Stromal cell of bone marrow (primary cell): ENCODE results near the gene CRTAP.
"Not testable (repeated sequence)": the region's sequence is repeated elsewhere in the genome, so short reads cannot be mapped to it uniquely, and the experiment has no call there.

Experiments used
- DNase-seq: peaks from one replicate; pipeline ENCODE4 v3.0.0-alpha.2; 2012; ENCODE audit warnings: low read depth

The CRTAP gene

DNA sequence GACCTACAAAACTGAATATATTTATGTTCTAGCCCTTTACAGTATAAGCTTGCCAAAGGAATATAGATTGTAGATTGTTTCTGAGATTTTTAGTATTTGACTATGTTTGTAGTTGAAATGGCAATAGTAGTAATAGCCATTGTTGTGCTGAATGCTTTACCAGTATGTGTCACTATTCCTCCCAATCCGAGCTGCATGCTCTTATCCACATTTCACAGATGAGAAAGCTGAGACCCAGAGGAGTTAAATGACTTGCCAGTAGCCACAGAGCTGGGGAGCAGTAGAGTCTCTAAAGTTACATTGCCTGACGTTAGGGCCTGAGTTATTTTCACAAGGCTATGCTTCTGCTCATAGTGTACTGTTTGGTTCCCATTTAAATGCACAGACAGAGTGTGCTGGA lies 13.6 kb upstream of the CRTAP start:
- no peak for DNase-seq

DNA sequence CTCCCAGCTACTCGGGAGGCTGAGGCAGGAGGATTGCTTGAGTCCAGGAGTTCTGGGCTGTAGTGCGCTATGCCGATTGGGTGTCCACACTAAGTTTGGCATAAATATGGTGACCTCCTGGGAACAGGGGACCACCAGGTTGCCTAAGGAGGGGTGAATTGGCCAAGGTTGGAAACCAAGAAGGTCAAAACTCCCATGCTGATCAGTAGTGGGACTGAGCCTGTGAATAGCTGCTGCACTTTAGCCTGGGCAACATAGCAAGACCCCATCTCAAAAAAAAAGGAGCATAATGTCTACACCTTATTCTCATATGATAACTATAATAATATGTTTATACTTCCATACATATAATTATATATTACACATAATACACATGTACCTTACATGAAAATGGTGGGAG lies 10.8 kb upstream of the CRTAP start:
- DNase-seq = no peak

DNA sequence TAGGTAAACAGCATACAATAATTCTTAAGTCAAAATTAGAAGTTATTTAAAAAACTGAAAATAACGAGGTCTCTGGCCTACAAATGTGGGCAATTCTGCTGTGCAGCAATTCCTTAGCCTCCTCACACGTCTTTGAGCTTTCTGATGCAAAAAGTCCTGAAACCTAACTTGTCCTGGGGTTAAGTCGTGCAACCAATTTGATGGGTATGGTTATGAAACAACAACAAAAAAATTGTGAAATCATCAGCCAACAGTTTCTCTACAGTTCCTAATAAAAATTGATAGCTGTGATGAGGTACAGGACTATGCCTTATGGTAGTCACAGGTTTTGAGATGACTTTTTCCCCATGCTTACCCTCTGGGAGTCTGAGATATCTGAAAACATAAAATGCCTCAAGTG lies 10.3 kb upstream of the CRTAP start:
- no peak for DNase-seq

DNA sequence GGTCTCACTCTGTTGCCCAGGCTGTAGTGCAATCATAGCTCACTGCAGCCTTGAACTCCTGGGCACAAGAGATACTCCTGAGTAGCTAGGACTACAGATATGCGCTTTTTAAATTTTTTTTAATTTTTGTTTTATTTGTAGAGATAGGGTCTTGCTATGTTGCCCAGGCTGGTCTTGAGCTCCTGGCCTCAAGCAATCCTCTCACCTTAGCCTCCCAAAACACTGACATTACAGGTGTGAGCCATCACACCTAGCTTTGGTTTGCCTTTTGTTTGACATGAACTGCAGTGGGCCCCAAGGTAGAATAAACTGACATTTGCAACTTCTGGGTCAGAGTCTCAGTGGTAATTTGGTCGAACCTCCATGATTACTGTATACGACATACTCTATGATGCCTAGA lies 9.0 kb upstream of the CRTAP start:
- DNase-seq = no peak

DNA sequence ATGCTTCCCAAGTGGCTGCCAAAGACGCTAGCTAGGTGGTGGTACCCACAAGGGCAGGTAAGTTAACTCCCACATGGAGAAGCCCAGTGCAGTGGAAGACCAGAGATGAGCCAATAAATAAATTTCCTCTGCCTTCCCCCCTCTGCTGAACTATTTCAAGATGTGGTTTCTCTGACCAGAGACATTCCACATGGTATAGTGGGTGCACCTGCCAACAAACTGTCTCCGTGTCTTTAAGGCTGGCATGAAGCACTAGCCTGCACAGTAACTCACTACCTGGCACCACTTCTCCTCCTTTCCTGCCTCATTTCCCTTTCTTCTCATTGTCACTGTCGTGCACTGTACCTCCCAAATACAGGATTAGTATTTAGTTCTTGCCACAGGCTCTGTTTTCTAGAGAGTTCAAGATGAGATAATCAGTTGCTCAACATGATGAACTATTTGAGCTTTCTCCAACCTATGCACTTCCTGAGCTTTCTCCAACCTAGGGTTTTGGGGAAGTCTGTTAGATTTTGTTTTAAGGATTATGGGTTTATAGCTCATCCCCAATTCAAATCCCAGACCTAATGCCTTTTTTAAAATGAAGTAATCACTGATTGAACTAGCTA lies 8.4 kb upstream of the CRTAP start:
- no peak for DNase-seq

DNA sequence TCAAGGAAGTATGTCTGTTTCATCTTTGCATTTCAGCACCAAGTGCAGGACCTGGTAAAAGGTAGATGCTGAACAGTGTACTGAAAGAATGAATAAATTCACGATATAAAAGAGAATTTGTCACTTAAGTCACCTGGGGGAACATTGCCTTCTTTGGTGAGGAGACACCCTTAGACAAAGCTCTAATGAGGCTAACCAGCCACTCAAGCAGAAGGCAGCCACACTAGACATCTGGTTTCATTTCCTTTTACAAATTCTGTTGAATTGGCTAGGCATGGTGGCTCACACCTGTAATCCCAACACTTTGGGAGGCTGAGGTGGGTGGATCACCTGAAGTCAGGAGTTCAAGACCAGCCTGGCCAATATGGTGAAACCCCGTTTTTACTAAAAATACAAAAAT lies 7.0 kb upstream of the CRTAP start:
- DNase-seq = not testable (repeated sequence)

DNA sequence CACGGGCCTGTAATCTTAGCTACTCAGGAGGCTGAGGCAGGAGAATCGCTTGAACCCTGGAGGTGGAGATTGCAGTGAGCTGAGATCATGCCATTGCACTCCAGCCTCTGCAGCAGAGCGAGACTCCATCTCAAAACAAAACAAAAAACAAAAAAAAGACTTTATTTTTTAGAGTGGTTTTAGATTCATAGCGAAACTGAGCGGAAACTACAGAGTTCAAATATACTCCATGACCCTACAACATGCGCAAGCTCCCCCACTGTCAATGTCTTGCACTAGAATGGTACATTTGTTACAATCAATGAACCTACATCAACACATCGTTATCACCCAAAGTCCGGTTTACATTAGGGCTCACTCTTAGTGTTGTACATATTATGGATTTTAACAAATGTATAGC lies 2.2 kb upstream of the CRTAP start:
- no peak for DNase-seq

DNA sequence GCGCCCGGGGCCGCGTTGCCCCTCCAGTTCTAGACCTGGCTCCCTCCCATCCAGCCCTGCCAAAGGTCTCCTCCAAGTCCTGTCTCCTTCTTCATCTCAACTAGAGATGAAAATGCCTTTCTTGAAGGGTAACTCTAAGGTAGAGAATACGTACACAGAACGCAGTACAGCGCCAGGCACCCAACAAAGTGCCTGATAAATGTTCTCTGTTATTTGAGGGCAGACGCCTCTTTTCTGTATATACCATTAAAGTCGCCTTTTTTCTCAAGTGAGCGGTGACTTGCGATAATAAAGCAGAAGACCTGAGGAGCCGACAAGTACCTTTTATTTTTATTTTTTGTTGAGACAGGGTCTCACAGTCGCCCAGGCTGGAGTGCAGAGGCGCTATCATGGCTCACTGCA lies 809 bp downstream of the CRTAP start:
- DNase-seq = no peak

DNA sequence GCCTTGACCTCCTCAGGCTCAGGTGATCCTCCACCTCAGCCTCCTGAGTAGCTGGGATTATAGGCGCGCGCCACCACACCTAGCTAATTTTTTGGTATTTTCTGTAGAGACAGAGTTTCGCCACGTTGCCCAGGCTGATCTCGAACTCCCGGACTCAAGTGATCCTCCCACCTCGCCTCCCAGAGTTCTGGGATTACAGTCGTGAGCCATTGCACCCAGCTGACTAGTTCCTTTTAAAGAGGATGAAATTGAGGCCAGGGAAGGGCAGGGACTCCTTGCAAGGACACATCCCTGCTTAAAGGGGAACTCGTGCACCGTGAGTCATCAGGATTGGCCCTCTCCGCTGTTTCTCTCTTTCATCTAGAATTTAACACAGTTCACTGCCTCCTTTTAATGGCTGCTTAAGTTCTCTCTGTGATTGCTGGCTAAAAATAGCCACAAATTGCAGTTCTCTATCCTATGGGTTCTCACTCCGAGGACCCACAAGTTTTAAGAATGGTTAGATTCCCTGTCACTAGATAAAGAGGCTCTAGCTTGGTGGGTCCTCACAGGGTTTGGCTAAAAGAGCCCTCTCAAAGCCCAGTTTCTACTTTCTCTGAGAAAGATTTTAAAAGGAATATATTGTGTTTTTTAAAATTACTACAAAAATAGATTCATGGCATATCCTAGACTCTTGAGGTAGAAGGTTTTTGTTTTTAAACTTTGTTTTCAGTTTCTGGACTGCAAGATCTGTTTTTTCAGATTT lies 1.4 kb downstream of the CRTAP start:
- DNase-seq = peak; percentile 96

DNA sequence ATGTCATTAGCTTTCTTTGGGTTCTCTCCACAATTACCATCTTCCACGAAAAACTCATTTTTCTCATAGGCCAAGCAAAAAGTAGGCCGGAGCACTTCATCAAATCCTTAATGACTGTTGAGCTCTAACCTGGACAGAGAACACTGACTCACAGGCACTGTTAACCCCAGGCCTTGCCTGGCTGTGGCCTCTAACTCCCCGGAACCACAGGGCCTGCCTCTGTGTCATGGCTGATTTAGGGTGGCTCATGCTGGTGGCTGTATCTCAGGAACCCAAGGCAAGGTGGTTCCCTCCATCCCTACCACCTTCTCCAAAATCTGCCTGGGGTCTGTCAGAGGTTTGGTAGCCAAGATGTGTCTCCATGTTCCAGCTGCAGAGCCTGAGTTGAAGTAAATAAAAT lies 3.6 kb downstream of the CRTAP start:
- DNase-seq = no peak

DNA sequence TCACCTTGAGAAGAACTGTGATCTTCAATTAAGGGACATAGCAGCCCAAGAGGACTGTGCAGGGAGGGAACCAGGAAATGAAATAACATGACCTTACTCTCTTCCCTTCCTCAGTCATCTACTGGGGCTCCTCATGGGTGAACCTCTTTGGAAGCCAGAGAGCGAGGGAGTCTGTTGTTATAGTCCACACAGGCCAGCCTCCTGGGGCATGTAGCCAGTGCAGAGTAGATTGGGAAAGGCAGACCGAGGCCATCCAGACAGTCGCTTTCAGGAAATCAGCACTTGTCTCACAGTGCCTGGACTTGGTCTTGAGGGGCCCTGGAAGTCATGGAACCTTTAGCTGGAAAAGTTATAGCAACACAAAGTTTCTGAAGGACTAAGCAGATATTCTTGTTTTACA lies 6.1 kb downstream of the CRTAP start:
- no peak for DNase-seq

DNA sequence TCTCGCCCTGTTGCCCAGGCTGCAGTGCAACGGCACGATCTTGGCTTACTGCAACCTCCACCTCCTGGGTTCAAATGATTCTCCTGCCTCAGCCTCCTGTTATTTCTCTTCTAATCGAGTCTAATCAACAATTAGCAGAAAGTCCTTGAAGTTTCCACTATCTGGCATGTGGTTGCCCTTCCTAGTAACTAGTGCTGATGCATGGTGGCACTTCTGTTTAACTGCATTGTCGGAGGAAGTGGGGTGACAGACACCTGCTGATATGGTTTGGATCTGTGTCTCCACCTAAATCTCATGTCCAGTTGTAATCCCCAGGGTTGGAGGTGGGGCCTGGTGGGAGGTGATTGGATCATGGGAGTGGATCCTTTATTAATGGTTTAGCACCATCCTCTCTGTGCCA lies 9.2 kb downstream of the CRTAP start:
- DNase-seq = no peak

DNA sequence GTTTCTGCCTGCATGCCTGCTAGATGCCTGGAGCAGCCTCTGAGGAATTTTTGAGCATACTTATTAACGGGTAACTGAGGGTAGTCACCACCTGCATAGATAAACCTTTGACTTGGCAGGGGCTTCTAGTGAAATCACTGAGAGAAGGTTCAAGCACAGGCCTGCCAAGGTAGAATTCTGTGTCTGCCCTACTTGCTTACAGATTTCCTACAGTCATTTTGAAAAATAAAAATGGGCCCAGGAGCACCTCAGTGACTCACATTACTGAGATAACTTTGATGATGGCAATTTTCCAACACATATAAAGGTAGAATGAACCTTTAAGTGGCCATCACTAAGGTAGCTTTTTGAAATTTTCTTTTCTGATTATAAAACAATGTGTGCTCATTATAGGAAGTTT lies 10.8 kb downstream of the CRTAP start:
- DNase-seq = no peak

DNA sequence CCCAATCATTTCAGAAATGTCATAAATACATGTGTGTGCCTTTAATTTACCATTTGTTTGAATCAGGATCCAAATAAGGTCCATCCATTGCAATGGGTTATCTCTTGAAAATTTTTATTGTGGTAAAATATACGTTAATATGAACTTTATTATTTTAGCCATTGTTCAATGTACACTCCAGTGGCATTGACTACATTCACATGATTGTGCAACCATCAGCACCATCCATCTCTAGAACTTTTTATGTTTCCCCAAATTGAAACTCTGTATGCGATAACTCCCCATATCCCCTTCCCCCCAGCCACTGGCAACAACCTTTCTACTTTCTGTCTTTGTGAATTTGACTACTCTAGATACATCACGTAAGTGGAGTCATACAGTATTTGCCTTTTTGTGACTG lies 12.0 kb downstream of the CRTAP start:
- no peak for DNase-seq

DNA sequence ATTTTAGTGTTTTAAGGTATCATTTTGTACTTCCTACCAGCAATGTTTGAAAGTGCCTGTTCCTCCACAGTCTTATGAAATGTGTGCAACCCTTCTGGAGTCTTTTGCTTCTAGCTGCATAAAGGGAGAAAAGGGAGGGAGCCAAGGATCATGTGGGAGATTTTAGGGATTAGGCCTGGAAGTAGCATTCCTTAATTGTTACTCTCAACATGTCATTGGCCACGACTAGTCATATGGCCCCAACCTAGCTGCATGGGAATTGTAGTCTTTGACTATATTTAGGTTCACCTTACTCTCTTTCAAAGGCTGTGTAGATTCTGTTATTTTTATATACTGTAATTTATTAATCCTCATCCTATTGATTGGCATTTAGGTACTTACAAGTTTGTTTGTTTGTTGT lies 14.9 kb downstream of the CRTAP start:
- DNase-seq = peak; percentile 21

DNA sequence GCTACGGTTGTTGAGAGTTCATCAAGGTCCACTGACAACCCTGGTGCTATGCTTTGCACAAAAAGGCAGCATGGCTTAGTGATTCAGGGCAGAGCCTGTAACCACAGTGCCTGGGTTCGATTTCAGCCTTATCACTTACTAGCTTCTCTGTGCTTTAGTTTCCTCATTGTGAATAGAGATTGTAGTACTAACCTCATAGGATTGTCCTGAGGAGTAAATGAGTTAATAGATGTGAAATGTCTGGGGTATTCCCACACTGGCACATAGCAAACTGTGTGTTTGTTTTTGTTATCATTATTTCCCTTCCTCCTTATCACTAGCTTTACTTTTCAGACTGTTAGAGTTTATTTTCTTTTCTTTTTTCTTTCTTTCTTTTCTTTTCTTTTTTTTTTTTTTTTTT lies 16.3 kb downstream of the CRTAP start:
- no peak for DNase-seq

DNA sequence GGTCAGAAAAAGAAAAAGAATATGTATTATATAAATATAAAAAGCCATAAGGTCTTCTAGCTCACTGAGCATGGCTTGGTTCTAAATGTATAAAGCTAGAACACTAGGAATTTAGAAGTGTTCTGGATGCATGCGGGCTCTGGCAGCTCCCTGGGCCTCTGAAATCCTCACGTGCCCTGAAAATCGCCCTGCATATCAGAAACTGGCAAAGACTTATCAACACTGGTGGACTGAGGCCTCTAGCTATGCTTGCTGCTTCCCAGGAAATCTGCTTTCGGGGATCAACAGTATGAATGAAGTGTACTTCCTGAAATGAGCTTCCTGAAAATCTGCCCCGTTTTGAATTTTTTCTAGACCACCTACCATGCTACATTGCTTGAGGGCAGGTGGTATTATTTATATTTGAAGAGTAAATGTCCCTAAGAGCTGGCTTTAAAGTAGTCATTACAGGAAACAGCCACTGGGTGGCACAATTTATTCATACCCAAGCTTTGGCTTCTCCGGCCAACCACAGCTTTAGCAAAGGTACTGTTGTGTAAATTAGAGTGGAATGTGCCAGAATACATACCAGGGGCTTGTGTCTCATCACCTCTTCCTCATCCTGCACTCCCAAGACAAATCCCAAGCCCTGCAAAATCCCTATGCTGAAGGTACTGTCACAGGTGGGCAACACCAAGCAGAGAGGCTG lies 17.7 kb downstream of the CRTAP start:
- DNase-seq = peak; percentile 38

DNA sequence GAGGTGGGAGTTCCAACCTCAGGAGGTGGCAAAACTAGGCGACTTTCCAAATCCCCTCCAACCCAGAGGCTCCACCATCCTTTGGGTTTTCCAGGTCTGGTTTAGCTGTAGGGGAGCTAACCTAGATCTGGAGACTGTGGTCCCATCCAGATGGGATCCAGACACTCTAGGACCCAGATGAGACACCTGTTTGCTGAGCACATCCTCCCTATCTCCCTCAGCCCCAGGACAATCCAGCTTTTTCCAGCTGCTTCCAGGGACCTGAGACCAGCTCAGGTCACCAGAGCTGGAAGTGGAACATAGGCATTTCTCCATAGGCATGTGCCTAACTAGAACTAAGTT lies 18.2 kb downstream of the CRTAP start:
- no peak for DNase-seq

DNA sequence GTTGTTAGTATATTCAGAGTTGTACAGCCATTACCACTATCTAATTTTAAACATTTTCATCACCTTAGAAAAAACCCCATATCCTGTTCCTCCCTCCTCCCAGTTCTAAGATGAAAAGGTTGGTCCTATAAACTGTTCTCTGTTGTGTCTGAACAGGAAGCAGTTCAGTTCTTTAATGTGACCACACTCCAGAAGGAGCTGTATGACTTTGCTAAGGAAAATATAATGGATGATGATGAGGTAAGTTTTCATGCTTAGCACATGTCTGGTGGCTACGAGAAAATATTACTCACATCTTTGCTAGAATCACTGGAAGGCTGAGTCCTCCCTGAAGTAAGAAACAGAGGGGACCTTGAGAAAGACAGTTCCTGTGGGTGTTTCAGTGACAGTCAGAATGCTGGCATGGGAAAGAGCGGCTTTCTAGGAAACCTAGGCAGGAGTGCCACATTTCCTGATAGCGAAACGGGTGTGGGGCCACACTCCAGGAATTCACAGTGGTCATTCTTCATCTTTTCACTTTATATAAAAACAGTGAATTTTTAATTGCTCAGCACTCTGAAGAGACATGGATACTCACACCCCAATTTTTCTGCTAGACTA lies 20.3 kb downstream of the CRTAP start:
- DNase-seq = peak; percentile 50

DNA sequence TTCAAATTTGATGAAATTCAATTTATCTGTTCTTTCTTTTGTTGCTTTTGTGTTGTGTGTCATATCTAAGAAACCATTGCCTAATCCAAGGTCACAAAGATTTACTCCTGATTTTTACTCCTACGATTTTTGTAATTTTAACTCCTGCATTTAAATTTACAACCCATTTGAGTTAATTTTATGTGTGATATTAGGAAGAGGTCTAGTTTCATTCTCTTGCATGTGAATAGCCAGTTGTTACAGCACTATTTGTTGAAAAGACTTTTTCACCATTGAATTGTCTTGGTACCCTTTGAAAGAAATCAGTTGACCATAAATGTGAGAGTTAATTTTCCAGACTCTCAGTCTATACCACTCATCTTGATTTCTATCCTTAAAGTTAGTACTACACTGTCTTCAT lies 23.9 kb downstream of the CRTAP start:
- no peak for DNase-seq

DNA sequence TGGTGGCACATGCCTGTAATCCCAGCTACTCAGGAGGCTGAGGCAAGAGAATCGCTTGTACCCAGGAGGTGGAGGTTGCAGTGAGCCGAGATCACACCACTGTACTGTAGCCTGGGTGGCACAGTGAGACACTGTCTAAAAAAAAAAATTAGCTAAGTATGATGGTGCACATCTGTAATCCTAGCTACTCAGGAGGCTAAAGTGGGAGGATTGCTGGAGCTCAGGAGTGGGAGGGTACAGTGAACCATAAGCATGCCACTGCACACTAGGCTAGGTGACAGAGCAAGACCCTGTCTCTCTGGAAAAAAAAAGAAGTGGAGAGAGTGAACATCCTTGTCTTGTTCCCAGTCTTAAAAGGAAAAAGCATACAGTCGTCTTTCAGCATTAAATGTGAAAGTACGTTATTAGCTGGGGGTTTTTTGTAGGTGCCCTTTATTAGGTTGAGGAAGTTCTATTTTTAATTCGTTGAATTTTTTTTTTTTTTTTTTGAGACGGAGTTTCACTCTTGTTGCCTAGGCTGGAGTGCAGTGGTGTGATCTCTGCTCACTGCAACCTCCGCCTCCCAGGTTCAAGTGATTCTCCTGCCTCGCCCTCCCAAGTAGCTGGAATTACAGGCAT lies 25.3 kb downstream of the CRTAP start:
- DNase-seq = not testable (repeated sequence)

DNA sequence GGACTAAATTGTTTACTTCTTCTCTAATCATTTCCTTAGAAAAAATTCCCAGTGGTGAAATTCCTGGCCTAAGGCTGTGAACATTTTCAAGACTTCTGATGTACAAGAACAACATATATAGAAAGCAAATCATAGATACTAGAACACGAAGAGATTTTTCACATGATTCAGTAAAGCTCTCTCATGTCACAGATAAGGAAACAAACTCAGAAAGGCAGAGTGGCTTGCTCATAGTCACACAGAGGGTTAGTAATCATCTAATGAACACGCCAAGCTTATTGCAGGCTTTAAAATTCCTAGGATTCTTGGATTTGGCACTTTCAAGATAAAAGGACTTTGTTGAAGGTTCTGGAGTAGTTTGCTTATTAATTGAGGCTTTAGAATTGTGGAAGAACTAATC lies 26.2 kb downstream of the CRTAP start:
- no peak for DNase-seq

DNA sequence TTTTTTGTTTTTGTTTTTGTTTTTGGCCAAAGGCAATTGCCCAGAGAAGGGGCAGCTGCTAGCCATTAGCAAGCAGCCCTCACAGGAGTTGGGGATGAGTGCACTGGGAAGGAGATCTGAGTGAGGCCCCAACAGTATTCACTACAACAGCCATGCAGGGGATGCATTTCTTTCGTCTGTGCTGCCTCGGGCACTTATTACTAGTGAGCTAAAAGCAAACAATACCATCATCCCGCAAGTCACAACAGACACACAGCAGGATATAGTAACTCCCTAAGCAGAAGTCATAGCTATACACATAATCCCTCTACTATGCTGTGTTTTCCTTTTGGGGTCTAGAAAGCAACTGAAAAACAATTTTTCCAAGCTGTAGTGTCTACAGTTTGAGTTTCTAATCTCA lies 27.2 kb downstream of the CRTAP start:
- no peak for DNase-seq
